GM19239 (cell line): ENCODE data around the gene CCDC149.

Experiments
- DNase-seq: peaks from one replicate; pipeline ENCODE4 v3.0.0; 2011; ENCODE audit warnings: low spot score; ENCODE audit not compliant: insufficient read length
- FAIRE-seq: peaks from 2 replicates; lab custom pipeline; 2011; peaks lifted over from hg19 to GRCh38; lab: Jason Lieb, UNC

The CCDC149 gene

DNA sequence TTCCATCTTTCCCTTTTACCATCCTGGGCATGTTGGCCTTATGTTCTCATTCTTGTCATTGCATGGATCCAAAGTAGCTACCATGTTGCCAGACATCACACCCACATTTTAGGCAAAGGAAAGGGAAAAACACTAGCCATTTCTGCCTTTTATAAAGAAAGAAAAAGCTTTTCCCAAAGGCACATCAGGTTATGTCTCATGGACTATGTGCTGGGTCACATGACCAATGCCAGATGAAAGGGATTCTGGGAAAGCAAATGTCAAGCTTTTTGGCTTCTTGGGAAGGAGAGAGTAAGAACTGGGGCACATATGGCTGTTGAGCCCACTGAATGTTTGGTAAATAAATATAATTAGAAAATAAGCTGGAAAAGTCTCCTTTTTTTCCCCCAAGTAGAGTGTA is 121.8 kb downstream of the CCDC149 start:
- DNase-seq (no peak), FAIRE-seq (no peak)

- no peak for FAIRE-seq
- no peak for DNase-seq
Measured at GRCh38 chr4:24783506-24783905, 129.3 kb downstream of the CCDC149 start.

DNA sequence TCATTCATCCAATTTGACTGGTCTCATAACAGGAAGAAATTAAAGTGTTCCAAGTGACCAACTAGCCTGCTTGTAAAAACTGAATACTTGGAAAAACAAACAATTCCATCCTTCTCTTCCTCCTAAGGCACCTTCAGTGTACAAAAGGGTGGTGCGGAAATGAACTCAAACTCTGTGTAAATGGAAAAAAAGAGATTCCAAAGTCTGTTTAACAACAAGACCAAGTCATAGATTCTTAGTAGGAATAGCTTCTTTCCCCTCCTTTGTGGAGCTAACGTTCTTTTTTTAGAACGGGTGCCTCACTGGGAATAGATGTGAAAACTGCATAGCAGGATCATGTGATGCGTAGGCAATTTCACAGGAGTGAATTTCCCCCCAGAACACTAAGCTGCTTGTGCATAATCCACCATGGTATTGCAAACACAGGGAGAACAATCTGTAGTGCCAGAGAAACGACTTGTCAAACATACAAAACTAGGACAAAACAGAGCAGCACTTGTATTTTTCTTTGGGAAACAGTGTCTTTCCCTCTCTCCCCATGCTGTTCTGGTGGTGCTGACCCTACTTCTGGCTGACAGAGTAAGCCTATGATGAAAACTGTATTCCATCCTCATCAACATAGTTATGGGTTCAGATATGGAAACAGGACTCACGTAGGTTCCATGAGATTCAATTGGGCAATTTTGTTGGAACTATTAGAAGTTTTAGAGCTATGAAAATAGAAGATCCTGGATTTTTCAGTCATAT is 130.7 kb downstream of the CCDC149 start:
- FAIRE-seq = no peak

GRCh38 chr4:24780936-24781495 is 131.8 kb downstream of the CCDC149 start:
- FAIRE-seq (no peak), DNase-seq (no peak)

More for the DNA sequence above, 130.7 kb downstream of the CCDC149 start:
- DNase-seq = no peak

GRCh38 chr4:24778464-24779225 is 134.2 kb downstream of the CCDC149 start:
- DNase-seq (no peak), FAIRE-seq (no peak)

DNA sequence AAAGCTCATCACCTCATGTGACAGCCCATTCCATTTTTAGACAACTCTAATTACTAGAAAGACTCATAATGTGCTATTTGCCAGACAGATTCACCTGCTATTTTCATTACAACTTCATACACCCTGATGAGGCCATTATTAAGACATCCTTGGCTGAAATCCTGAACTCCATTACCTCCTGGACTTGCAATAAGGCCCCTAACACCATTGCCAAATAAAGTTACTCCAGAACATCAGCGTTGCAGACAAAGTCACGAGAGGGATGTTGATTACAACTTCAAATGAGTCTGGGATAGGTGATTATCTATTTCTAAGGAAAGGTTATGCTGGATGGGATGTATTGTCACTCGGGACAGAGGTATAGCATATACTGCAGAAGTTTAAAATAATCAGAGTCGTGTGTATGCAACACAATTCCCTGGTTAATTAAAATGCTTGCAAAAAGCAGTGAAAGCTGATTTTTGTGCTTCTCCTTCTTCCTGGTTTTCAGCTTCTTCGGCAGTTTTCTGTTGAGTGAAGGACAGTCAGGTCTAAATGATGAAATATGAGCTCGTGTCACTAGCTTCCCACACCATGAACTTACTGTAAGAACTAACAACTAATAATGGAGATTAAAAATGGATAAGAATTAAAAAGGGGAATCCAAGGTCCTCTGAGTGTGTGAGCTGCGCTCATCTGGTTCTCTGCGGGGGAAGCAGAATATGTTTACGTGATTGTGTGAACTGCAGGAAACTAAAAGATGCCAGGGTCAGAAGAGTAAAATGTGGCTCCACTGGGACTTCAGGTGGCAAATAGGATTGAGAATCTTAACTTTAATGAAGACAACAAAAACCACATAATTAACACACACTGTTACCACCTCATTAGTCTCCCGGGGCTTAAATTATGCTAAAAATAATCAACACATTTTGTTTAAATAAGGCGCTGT is 135.0 kb downstream of the CCDC149 start:
- FAIRE-seq = no peak
- no peak for DNase-seq

DNA sequence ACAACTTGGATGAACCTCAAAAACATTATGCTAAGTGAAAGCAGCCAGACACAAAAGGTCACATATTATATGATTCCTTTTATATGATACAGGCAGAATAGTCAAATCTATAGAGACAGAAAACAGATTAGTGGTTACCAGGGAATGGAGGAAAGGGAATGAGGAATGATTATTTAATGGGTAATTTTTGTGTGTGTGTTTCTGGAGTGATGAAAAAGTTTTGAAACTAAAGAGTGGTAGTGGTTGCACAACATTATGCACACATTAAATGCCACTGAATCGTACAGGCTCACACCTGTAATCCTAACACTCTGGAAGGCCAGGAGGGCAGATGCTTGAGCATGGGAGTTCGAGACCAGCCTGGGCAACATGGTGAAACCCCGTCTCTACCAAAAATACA is 137.1 kb downstream of the CCDC149 start:
- FAIRE-seq = no peak
- DNase-seq = no peak

GRCh38 chr4:24775032-24775605 is 137.7 kb downstream of the CCDC149 start:
- DNase-seq = no peak
- no peak for FAIRE-seq

- FAIRE-seq = no peak
- DNase-seq = no peak
Measured at GRCh38 chr4:24774452-24774851, 138.4 kb downstream of the CCDC149 start.

DNA sequence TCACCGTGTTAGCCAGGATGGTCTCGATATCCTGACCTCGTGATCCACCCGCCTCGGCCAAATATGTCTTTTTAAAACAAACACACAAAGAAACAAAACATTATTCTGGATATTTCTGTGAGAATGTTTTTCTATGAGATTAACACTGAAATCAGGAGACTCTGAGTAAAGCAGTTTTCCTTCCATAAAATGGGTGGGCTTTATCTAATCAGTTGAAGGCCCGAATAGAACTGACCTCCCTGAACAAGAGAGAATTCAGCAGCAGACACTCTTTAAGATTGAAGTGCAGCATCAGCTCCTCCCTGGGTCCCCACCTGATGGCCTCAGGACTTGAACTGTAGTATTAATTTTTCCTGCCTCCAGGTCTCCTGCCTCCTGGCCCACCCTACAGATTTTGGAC is 139.9 kb downstream of the CCDC149 start:
- DNase-seq = no peak
- FAIRE-seq = no peak

- no peak for FAIRE-seq
- DNase-seq = no peak
Measured at GRCh38 chr4:24772061-24772705, 140.7 kb downstream of the CCDC149 start.

- no peak for FAIRE-seq
- DNase-seq = no peak
Measured at GRCh38 chr4:24771241-24771640, 141.6 kb downstream of the CCDC149 start.

GRCh38 chr4:24770667-24771066 is 142.2 kb downstream of the CCDC149 start:
- no peak for FAIRE-seq
- DNase-seq = no peak

DNA sequence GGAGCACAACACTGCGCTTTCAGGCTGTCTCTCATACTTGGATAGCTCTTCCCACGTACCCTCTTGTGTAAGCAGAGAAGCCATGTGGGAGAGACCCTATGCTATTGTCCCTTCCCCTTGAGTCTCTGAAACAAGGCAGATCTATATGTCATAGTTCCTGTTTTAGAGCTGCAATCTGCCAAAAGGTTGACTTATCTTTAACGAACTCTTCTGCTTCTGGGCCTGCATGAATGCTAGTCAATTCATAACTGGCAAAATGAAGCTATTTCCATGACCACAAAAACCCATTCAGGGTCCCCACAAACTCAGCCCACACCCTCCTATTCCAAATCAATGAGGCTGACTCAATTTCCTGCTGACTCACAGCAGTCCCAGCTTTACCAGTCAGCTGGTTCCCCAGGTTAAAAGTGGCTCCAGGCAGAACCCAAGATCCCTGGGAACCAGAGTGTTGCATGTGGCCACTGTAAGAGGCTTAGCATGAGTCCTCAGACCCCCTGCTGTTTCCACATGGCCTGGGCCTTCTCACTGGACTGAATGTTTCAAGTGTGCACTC is 142.7 kb downstream of the CCDC149 start:
- FAIRE-seq = peak; percentile 59
- no peak for DNase-seq

DNA sequence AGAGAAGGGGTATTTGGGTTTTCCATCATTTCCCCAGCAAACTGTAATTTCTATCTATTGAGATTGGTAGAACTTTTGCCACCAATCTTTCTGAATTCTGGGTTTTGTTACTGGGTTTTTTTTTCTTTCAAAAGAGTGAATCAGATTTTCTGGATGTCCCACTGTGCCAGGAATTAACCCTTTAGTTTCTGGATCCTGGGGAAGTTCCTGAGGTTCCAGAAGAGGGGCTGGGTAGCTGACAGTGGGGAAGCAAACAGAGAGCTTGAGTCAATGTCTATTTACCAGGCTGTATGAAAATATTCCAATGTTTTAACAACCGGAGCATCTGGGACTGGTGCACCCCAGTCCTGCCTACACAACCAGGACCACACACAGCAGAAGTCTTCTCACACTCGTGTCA is 143.3 kb downstream of the CCDC149 start:
- FAIRE-seq = no peak
- DNase-seq = no peak

DNA sequence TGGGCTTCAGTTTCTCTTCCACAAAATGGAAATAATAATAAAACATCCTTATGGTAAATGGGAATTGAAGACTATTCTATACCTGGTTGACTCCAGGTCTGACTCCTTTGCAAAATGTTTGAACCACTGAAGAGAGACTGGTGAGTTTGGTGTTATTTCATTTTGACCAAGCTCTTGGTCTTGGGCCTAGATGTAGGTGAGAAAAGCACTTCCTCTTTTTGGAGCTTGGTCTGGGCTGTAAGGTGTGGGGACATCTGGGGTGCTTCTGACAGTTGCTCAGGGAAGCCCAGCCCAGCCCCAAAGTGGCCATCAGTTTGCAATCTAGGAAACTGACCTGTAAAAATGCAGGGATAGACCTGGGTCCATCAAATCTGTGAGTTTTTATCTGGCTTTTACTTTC is 144.2 kb downstream of the CCDC149 start:
- FAIRE-seq (peak; percentile 42), DNase-seq (peak; percentile 19)

GRCh38 chr4:24768006-24768405 is 144.8 kb downstream of the CCDC149 start:
- DNase-seq (no peak), FAIRE-seq (no peak)

DNA sequence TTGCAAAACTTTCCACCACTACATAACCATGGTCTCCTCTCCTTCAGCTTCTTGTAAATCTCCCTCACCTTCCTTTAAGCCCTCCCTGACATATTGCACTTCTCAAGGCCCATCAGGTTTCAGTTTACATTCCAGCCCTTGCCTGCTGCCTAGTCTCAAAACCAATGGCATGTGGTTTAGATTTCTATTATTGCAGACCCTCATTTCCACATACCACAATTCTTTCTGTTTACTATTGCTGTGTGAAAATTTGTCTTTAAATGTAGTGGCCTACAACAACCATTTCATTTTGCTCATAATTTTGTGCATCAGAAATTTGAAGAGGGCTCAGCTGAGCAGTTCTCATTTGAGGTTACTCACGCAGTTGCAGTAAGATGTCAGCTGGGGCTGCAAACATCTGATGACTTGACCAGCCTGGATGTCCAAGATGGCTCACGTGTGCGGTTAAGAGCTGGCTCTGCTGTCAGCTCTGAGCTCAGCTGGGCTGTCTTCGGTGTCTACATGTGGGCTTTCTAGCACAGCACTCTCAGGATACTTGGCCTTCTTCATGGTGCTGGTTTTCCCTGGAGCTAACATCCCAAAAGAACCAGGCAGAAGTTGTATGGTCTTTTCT is 147.4 kb downstream of the CCDC149 start:
- FAIRE-seq (no peak), DNase-seq (no peak)

- DNase-seq (no peak), FAIRE-seq (no peak)
Measured at GRCh38 chr4:24764345-24764744, 148.5 kb downstream of the CCDC149 start.
